GM21447 (cell line): Measurements from ENCODE around the gene AUH.

Experiments used
- ATAC-seq: cut with Tn5 transposase; IDR thresholded peaks from one replicate; pipeline ENCODE4 v1.9.1; 2021; ENCODE audit not compliant: unreplicated experiment

Gene AUH

DNA sequence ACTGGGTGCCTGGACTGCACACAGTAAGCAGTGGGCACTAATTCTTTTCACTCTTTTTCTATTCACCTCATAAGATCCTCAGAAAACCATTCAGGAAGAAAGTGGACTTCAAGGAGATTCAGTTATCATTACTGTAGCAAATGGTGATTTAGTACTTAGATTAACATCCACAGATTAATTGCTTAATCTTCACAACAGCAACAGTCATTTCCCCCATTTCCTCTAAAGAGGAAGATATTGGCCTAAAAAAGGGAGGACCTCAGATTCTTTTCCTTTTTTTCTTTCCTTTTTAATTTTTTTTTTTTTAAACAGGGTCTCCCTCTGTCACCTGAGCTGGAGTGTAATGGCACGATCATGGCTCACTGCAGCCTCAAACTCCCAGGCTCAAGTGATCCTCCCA lies 64.4 kb downstream of the AUH start:
- ATAC-seq: no peak

DNA sequence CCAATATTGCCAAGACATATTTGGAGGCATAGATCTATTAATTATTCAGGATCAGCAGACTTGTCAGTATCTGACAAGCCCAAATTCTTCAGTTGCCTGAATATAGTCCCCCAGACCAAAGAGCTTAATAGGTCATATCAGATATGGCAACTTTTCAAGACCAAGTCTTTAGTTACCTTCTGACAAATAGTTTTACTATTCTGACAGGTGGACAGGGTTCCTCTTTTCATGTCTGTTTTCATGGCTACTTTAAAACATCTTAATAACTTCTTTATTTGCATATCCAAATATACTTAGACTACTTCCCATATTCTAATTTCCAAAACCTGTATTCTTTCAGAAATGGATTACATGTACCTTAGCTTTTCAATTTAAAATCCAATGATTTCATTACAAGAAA lies 65.4 kb downstream of the AUH start:
- ATAC-seq: no peak

DNA sequence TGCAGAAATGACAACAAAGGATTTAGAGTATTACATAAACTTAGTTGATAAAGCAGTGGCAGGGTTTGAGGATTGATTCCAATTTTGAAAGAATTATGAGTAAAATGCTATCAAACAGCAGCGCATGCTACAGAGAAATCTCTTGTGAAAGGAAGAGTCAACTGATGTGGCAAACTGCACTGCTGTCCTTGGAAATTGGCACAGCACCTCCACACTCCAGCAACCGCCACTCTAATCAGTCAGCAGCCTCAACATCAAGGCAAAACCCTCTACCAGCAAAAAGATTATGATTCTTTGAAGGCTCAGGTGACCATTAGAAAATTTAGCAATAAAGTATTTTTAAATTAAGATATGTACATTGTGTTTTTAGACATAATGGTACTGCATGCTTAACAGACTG lies 66.4 kb downstream of the AUH start:
- ATAC-seq: no peak

GRCh38 chr9:91291866-91292265 lies 69.9 kb downstream of the AUH start:
- ATAC-seq: no peak

- no peak for ATAC-seq
Measured at GRCh38 chr9:91289244-91289643, 72.5 kb downstream of the AUH start.

GRCh38 chr9:91285729-91286353 lies 75.9 kb downstream of the AUH start:
- no peak for ATAC-seq

DNA sequence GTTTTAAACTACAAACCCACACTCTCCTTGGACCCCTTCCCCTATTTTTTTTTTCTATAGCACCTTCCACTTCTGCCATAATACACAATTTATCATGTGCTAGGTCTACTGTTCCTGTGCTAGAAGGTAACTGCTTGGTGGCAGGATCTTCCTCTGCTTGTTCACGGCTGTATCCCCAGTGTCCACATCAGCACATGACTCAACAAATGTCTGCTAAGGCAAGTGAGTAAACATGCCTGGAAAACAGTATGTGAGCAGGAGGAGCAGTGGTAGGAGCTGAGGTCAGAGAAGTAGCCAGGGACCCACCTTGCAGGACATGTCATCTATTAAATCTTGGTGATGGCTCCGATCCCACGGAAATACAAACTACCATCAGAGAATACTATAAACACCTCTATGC lies 79.4 kb downstream of the AUH start:
- ATAC-seq: no peak

DNA sequence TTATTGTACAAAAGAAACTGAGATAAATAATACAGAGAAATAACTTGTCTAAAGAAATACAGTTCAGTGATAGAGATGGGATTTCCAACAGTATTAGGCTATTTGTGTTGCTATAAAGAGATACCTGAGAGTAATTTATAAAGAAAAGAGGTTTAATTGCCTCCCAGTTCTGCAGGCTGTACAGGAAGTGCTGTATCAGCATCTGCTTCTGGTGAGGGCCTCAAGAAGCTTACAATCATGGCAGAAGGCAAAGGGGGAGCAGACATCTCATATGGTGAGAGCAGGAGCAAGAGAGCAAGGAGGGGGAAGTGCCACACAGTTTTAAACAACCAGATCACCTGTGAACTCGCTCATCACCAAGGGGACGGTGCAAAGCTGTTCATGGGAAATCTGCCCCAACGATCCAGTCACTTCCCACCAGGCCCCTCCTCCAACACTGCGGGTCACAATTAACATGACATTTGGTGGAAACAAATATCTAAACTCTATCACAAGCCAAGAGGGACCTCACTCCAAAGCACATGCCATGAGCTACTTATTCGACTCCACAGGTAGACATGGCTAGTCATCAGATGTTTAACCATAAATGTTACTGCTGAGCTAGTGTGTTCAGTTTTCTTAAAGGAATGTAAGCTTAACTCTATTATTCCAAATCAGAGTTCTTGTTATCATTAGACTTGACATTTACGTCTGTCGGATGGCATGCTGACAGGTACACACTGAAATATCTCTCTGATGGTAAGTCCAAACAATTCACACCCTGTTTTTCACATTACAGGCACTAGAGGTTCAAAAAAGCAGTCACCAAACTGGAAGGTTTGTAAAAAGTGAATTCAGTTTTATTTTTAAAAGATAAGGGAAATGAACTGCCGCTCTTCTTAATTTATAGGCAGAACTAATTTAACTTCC lies 82.2 kb downstream of the AUH start:
- ATAC-seq: no peak

- no peak for ATAC-seq
Measured at GRCh38 chr9:91276513-91276912, 85.2 kb downstream of the AUH start.

DNA sequence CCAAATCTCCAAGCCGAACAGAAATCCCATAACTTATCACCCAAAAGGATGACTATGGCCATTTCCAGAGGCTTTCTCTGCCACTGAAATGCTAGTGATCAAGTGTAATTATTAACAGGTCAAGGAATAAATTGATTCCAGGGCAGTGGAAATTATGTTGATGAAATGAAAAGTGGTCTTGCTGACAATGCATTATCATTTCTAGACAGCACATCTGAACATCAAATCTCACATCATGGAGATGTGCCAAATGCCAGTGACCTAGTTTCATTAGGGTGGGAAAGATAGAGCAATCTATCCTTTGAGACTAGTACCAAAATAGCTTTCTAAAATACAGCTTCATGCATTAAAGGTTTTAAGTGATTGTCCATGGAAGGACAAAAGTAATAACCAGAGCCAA lies 86.1 kb downstream of the AUH start:
- no peak for ATAC-seq

- no peak for ATAC-seq
Measured at GRCh38 chr9:91274949-91275492, 86.7 kb downstream of the AUH start.

DNA sequence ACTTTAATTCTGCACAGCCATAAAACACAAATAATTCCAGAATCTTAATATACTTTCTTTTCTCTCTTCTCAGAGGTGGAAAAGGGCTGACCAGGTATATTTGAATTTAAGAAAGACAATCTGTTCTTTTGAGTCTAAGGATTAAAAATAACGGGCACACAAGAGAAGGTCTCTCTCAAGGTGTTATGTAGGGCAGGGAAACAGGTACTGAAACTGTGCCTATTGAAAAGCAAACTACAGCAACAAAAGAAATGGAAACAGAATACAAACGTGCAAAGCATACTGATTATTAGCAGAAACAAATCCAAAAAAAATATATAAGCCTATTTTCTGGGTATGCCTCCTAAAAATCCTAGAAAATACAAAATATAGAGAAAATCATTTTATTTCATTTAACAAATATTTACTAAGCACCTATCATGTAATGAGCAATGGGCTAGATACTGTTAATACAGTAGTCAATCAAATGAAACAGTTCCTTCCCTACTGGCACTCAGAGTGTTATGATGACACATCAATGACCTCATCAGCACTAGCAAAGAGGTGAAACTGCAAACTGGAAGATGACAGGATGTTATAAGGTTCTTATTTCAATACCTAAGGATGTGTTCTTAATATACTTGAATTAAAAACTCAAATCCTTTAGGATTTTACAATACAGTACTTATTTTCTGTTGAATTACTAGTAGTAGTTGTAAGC lies 87.7 kb downstream of the AUH start:
- peak; percentile 79 for ATAC-seq

DNA sequence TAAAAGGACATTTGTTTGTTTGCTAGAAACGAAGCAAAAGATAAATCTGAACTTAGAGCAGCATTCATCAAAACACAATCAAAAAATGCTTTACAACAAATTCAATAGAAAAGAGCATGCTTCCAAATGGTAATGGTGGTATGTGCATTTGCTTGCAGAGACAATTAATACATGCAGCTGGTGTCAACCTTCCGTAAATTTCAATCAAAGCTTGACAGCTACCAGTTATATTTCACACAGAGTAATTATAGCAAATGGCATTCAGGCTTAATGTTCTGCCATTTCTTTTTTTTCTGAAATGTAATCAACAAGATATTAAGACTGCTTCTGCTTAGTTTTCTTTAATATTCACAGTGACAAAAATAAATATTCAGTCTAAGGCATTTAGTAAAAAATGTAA lies 90.6 kb downstream of the AUH start:
- no peak for ATAC-seq

DNA sequence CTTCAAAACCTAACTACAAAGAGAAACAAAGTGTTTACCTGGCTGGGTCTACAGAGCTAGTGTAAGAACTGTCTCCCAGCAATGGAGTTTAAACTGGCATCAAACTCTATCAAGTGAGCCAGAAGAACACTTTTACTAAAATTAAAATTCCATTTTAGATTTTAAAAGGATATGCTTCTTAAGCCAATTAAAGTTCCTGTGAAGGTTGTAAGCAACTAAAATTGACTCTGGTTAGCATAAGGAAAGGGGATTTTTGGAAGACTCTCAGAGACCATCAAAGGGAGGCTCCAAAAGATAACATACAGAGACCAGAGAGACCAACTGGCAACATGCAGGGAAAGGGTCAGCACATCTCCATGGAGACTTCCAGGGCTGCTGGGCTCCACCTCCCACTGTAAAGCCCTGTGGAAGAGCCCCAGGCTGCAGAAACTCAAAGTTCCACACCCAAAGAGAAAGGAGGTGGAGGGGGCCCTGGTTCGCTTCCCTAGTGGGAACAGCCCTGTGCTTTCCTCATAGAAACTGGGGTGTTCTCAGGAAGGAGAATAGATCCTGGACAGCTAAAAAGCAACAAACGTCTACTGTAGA lies 91.7 kb downstream of the AUH start:
- ATAC-seq: no peak

GRCh38 chr9:91266448-91266847 lies 95.3 kb downstream of the AUH start:
- ATAC-seq: no peak

DNA sequence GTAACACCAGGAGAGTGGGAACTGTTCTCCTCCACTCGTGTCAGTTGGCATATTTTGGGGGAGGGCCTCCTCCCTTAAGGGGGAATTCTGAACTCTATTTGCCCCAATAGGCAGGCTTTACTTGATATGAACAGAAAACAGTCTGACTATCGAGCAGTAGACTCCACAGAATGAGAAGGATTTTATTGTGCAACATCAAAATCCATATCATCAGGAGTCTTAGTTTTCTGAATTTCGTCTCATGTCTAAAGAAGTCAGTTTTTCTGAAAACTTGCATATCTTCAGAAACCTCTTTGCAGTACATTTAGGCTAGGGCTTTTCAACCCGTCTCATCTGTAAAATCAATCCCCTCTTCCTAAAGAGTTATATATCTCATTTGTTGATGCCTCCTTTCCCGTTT lies 96.2 kb downstream of the AUH start:
- ATAC-seq: no peak

- ATAC-seq: no peak
Measured at GRCh38 chr9:91261417-91261816, 100.3 kb downstream of the AUH start.

GRCh38 chr9:91259162-91259561 lies 102.6 kb downstream of the AUH start:
- no peak for ATAC-seq

DNA sequence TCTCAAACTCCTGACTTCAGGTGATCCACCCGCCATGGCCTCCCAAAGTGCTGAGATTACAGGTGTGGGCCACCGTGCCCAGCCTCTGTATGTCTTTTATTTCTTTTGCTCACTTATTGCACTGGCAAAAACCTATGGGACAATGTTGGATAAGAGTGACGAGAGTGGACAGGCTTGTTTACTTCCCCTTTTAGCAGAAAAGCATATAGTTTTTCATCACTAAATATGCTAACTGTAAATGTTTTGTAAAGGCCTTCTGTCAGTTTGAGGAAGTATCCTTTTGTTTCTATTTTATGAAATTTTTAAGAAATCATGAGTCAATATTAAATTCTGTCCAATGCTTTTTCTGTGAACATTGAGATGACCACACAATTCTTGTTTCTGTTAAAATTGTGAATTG lies 103.3 kb downstream of the AUH start:
- no peak for ATAC-seq

GRCh38 chr9:91256235-91256634 lies 105.5 kb downstream of the AUH start:
- ATAC-seq: no peak

GRCh38 chr9:91255327-91255726 lies 106.4 kb downstream of the AUH start:
- no peak for ATAC-seq
